Body of pancreas (tissue), 4 donors: ENCODE measurements around the gene SGCE. TPM values are rescaled to one million over a fixed set of nuclear protein-coding genes. Genes with fewer than 3 reads are reported as not detected.
"Not testable (repeated sequence)": the region's sequence is repeated elsewhere in the genome, so short reads cannot be mapped to it uniquely, and the experiment has no call there.

Experiments
- ATAC-seq: fragments of 150-250 bp; one replicate; pipeline ENCODE4 v1.9.1; 2016
- DNase-seq, 4 donors: peaks; one replicate each; pipeline ENCODE4 v3.0.0-alpha.2; 2019
- H3K27ac ChIP-seq, 4 donors: fragments of 200-600 bp; sonication (generic); 1 replicate in 3 of 4; 2 replicates in 1 of 4; pipeline versions ENCODE4 v1.5.1 to v1.6.1; 2016 to 2019; ENCODE audit warnings: mild to moderate bottlenecking in 1 of 4, mixed read lengths in 1 of 4, moderate library complexity in 1 of 4
- H3K27me3 ChIP-seq, 2 donors: fragments of 200-600 bp; sonication (generic); one replicate each; pipeline ENCODE4 v1.6.0; 2016; ENCODE audit warnings: mild to moderate bottlenecking in 1 of 2
- H3K36me3 ChIP-seq, 2 donors: fragments of 200-600 bp; sonication (generic); replicated peaks in 1 of 2; 2 replicates each; pipeline ENCODE4 v1.5.1; 2016; ENCODE audit warnings: low read depth in 2 of 2; ENCODE audit not compliant: insufficient read depth in 1 of 2
- H3K4me1 ChIP-seq: fragments of 200-600 bp; sonication (generic); one replicate; pipeline ENCODE4 v1.6.0; 2016
- H3K4me3 ChIP-seq, 2 donors: fragments of 200-600 bp; sonication (generic); 1 replicate in 1 of 2; 2 replicates in 1 of 2; pipeline ENCODE4 v1.5.1; 2016 to 2019
- H3K9me3 ChIP-seq, 3 donors: fragments of 200-600 bp; sonication (generic); 1 replicate in 2 of 3; 2 replicates in 1 of 3; pipeline ENCODE4 v1.5.1; 2016
- POLR2A ChIP-seq, 3 donors: fragments of 450-650 bp; IDR thresholded peaks; one replicate each; pipeline ENCODE4 v1.6.1; 2016; ENCODE audit warnings: antibody characterized with exemption in 3 of 3, mild to moderate bottlenecking in 2 of 3
- WGBS, 2 donors: methylation state at CpG; one replicate each; pipeline ENCODE4 v1.1.5; 2017; 5-methylcytosine and 5-hydroxymethylcytosine counted together
- intact Hi-C: fragments of 100-400 bp; cut with DNase I; formaldehyde crosslinking; loops from one replicate; pipeline ENCODE4 v1.15.1; 2023
- total RNA-seq, 2 donors: library from RNA; depleted of rRNA; stranded (reverse); fragments of >200 nt; gene quantifications; one replicate each; pipeline ENCODE4 v1.1.0, GENCODE V29; 2016
- TF ChIP-seq, protein P1 (sequence below), 7 experiments: fragments of 450-650 bp in 4 of 7; fragments of 200-600 bp in 3 of 7; sonication (generic) in 3 of 7; IDR thresholded peaks; one replicate each; pipeline ENCODE4 v1.5.1; 2016 to 2019; ENCODE audit warnings: antibody characterized with exemption in 7 of 7

The SGCE gene, protein sequence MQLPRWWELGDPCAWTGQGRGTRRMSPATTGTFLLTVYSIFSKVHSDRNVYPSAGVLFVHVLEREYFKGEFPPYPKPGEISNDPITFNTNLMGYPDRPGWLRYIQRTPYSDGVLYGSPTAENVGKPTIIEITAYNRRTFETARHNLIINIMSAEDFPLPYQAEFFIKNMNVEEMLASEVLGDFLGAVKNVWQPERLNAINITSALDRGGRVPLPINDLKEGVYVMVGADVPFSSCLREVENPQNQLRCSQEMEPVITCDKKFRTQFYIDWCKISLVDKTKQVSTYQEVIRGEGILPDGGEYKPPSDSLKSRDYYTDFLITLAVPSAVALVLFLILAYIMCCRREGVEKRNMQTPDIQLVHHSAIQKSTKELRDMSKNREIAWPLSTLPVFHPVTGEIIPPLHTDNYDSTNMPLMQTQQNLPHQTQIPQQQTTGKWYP
- 10 to 100 TPM; 48.1 to 55.3 TPM for total RNA-seq

DNA sequence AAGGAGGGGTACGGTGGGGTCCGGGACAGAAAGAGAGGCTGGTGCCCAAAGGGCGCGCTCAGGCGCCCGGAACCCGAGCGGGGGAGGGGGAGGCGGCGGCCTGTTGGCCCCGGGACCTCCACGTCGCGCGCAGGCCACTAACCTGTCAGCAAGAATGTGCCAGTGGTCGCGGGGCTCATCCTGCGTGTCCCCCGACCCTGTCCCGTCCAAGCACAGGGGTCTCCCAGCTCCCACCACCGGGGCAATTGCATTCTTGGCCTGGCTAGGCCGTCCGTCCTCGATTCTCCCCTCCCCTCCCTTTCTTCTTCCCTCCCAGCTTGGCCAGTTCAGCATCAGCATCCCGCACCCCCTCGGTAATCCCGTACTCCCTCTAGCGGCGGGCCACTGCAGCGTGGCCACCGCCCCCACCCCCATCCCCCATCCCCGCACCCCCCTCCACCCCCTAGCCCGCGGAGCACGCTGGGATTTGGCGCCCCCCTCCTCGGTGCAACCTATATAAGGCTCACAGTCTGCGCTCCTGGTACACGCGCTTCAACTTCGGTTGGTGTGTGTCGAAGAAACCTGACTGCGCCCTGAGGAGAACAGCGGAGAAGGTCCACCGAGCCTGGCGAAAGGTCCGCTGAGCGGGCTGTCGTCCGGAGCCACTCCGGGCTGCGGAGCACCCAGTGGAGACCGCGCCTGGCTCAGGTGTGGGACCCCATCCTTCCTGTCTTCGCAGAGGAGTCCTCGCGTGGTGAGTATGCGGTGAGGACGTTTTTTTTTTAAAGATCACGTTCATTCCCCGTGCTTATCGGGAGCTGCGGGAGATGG lies at the start of gene SGCE:
Gene SGCE (minus strand): TSS at position 286 of the 810 bp plus-strand sequence. CDS start 35 bp downstream, at position 251.
- H3K27ac ChIP-seq = peak within 1 kb of the TSS; percentile 45 to 77 (median 70)
- H3K4me3 ChIP-seq = peak within 1 kb of the TSS; percentile 3 to 28
- intact Hi-C loops = no loop called here
- peaks cover 14% of the 10 kb centered on the region for H3K4me1 ChIP-seq
- peaks cover 0 to 20% of the 10 kb centered on the region in 2 donors for H3K27me3 ChIP-seq
- WGBS, 2 donors = 19 to 33% methylated on average over 54 to 62 of the region's 63 CpGs
- no peaks in the 10 kb centered on the region for H3K36me3 ChIP-seq
- no peaks in the 10 kb centered on the region for H3K9me3 ChIP-seq
- TF ChIP-seq, protein P1, sequence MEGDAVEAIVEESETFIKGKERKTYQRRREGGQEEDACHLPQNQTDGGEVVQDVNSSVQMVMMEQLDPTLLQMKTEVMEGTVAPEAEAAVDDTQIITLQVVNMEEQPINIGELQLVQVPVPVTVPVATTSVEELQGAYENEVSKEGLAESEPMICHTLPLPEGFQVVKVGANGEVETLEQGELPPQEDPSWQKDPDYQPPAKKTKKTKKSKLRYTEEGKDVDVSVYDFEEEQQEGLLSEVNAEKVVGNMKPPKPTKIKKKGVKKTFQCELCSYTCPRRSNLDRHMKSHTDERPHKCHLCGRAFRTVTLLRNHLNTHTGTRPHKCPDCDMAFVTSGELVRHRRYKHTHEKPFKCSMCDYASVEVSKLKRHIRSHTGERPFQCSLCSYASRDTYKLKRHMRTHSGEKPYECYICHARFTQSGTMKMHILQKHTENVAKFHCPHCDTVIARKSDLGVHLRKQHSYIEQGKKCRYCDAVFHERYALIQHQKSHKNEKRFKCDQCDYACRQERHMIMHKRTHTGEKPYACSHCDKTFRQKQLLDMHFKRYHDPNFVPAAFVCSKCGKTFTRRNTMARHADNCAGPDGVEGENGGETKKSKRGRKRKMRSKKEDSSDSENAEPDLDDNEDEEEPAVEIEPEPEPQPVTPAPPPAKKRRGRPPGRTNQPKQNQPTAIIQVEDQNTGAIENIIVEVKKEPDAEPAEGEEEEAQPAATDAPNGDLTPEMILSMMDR (IDR thresholded peaks at IDR 0.05) = peak; percentile 31 to 74 (median 47)
- TF ChIP-seq POLR2A (IDR thresholded peaks at IDR 0.05) = peak; percentile 16 to 58 (median 56)
- peak; percentile 59 to 70 (median 64) for DNase-seq
- peak; percentile 20 for ATAC-seq

DNA sequence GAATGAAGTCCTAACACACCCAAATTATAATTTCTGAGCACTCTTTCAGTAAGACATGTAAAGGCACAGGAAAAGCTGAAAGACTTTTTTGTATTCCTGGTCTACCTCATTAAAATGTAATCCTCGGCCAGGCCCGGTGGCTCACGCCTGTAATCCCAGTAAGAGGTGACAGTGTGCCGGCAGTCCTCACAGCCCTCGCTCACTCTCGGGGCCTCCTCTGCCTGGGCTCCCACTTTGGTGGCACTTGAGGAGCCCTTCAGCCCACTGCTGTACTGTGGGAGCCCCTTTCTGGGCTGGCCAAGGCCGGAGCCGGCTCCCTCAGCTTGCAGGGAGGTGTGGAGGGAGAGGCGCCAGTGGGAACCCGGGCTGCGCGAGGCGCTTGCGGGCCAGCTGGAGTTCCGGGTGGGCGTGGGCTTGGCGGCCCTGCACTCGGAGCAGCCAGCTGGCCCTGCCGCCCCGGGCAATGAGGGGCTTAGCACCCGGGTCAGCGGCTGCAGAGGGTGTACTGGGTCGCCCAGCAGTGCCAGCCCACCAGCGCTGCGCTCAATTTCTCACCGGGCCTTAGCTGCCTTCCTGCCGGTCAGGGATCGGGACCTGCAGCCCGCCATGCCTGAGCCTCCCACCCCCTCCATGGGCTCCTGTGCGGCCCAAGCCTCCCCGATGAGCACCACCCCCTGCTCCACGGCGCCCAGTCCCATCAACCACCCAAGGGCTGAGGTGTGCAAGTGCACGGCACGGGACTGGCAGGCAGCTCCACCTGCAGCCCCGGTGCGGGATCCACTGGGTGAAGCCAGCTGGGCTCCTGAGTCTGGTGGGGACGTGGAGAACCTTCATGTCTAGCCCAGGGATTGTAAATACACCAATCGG lies 49.5 kb upstream of the SGCE start:
- ATAC-seq, H3K4me3 ChIP-seq, H3K36me3 ChIP-seq, DNase-seq, H3K9me3 ChIP-seq, H3K4me1 ChIP-seq, H3K27me3 ChIP-seq, H3K27ac ChIP-seq, intact Hi-C loops: not testable (repeated sequence)
- WGBS, 2 donors = 94 to 95% methylated on average over 27 to 39 of the region's 39 CpGs

DNA sequence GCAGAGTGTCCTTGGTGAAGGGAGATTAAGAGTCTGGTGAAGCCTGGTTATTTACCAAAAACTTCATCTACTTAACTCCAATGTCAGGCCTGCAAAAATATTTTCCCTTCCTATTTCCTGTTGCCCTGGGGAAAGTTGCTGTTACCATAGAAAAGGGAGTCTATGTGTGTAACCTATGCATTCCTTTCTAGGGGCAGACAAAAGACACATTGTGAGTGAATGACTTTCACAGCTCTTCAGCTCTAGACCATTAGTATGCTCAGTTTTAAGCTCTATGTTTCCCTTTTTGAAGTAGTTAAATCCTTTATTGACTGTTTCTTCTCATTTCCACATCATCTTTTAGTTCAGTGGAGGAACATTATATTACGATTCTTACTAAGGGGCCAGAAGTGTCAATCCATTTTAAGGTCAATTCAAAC lies 45.6 kb upstream of the SGCE start:
- peaks cover 13% of the 10 kb centered on the region for H3K4me1 ChIP-seq
- WGBS, 2 donors = 71 to 72% methylated on average over 1 of the region's 1 CpG
- ATAC-seq = peak; percentile 49
- TF ChIP-seq POLR2A (IDR thresholded peaks at IDR 0.05) = no peak
- TF ChIP-seq, protein P1 (IDR thresholded peaks at IDR 0.05) = no peak
- H3K36me3 ChIP-seq = no peaks in the 10 kb centered on the region
- peak in 1 of 4 donors; percentile 2 for DNase-seq
- H3K27me3 ChIP-seq = no peaks in the 10 kb centered on the region
- intact Hi-C loops = no loop called here
- H3K27ac ChIP-seq = peak overlapping the region in 3 of 4 donors; percentile 11 to 59 (median 30)
- no peaks in the 10 kb centered on the region for H3K9me3 ChIP-seq
- no peak overlapping the region for H3K4me3 ChIP-seq

DNA sequence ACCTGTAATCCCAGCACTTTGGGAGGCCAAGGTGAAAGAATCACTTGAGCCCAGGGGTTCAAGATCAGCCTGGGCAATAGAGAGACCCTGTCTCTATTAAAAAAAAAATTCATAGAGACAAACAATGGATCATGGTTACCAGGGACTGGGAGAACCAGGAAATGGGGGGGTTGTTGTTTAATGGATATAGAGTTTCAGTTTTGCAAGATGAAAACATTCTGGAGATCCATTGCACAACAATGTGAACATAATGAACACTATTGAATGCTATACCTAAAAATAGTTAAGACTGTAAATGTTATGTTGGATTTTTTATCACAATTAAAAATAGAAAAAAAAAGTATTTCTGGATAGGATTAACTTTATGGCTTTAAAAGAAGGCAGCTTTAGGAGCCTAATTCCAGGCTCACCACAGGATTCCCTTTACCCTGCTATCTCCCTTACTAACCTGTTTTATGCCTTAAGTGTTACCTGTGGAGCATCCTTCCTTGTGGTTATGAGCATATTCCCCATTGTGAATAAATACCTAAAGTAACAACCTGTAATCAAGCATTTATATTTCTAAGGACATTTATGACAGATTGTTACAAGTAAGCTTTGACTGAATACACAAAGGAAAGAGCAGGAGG lies 45.1 kb upstream of the SGCE start:
- Histone ChIP-seq H3K4me1 (peaks cover 13% of the 10 kb centered on the region), H3K27ac (peak overlapping the region in 3 of 4 donors; percentile 11 to 59 (median 30)), H3K27me3 (no peaks in the 10 kb centered on the region), H3K4me3 (no peak overlapping the region), H3K9me3 (no peaks in the 10 kb centered on the region), H3K36me3 (no peaks in the 10 kb centered on the region)
- ATAC-seq (no peak), DNase-seq (no peak)
- TF ChIP-seq, protein P1 (IDR thresholded peaks at IDR 0.05) = no peak
- no peak for TF ChIP-seq POLR2A (IDR thresholded peaks at IDR 0.05)
- intact Hi-C loops = no loop called here
